ENCODE results near the gene PPP2R5C.

The PPP2R5C gene

GRCh38 chr14:101926085-101926484 lies 164.6 kb downstream of the PPP2R5C start:
- DNase-seq, result no peak

GRCh38 chr14:101926620-101927019 lies 165.1 kb downstream of the PPP2R5C start:
- DNase-seq, result no peak

DNA sequence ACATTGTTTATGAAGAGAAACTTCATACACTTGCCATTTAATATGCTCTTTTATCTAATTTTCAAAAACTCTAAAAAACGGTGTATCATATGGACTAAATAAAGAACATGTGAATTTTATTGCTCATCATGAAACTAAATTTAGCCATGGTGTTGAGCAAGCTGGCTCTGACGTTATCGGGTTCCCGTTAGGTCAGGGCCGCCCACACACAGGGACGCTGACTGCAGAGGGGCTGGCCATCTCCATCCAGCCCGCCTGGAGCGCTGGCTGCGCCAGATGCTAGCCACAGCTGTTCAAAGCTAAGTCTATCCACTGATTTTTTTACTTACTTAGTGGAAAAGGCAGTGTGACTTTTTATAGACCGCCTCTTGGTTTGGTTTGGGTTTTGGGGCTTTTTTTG lies 166.3 kb downstream of the PPP2R5C start:
- no peak for DNase-seq

DNA sequence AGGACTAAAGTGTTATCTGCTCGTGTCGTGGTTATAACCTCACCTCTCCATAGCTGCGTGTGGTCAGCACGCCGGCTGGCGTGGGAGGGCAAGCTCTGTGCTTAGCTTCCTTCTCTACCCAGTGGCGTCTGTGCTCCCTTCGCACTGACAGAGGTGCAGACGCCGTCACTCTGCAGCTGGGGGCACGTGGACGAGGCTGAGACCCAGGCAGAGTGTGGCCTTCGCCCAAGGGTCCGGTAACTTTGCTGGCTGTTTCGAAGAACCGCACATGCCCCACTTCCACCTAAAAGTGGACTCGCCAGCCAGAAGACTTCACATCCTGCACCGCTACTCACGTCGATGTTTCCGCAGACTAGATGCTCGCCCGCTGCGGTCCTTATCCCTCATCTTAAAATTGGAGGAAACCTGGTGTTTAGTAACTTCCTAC lies 166.9 kb downstream of the PPP2R5C start:
- DNase-seq, result no peak

DNA sequence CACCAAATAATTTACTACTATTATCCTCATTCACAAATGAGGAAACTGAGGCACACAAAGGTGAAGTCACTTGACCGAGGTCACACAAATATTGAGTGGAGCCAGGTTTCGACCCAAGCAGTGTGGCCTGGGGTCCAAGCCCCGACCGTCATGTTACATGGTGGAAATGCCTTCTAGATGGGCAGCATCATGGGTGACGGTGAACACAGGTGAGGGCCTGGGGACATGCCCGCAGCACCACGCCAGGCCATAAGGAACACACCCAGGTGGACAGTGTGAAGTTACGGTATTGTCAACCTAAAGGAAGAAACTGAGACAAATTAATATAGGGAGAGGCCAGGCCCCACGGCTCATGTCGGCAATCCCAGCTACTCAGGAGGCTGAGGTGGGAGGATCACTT lies 167.6 kb downstream of the PPP2R5C start:
- DNase-seq, result no peak

DNA sequence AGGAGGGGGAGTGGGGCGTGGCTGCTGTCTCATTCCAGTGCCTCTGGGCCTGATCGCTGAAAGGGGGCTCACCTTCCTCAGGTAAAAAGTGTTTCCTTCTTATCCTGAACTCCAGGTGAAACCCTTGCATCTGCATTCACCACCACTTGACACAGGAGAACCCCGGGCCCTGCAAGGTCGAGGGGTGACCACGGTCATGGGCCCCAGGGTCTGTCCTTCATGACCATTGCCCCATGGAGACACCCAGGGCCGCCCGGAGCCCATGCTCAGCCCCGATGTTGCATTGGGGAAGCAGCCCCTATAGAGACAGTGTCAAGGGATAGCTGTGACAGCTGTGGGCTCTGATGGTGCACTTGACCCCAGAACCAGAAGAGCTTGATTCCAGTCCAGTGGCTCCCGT lies 168.4 kb downstream of the PPP2R5C start:
- no peak for DNase-seq

DNA sequence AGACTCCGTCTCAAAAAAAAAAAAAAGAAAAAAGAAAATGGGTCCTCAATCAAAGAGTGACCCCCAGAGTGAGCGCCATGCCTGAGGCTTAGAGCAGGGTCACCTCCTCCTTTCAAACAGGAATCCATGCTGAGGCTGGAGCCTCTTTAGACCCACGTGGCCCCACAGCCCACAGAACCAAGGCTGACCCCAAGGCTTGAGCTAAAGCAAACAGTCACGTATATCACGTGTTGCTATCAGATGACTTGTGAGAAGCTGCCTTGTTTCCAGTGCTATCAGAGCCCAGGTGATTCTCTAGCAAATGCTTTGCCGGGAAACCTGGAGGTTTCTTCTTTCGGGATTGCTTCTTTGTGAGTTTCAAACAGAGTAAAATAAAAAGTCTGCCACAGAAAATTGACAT lies 171.2 kb downstream of the PPP2R5C start:
- no peak for DNase-seq

DNA sequence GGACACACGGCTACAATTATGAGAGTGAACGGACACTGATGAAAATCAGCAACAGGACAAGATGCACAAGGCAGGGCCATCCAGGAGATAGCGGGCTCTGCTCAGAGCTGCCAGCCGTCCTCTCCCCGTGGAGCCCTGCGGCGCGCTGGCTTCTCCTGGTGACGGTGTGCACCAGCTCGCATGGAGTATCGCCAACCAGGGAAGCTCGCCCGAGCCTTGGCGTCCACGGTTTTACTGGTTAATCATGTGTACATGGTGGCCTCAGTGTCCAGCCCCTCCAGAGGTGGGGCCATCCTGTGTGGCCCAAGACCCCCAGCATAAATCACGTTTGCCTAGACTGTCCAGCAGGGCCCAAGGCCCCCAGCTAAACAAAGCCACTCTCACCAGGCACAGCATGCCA lies 171.7 kb downstream of the PPP2R5C start:
- DNase-seq, result no peak

DNA sequence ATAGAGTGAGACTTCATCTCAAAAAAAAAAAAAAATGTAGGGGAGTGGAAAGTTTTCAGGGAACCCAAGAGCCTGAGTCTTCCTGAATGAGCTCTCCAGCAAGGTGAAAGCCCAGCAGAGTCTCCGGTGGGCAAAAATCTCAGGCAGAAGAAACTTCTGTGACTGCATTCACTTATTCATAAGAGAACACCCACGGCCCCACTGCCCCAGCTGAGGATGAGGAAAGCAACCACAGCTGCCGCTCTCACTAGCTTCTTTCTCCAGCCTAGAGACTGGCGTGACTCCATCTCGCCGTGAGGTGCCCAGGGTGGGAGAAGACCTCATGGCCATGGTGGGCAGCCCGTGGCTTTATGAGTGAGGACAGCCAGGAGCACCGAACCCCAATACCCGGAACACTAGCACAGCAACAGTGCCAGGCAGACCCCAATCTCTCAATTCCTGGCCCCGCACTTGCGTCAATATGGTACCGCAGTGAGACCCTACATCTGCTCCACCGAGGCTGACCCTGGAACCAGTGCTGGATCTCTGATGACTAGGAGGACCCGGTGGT lies 173.2 kb downstream of the PPP2R5C start:
- DNase-seq, result no peak

DNA sequence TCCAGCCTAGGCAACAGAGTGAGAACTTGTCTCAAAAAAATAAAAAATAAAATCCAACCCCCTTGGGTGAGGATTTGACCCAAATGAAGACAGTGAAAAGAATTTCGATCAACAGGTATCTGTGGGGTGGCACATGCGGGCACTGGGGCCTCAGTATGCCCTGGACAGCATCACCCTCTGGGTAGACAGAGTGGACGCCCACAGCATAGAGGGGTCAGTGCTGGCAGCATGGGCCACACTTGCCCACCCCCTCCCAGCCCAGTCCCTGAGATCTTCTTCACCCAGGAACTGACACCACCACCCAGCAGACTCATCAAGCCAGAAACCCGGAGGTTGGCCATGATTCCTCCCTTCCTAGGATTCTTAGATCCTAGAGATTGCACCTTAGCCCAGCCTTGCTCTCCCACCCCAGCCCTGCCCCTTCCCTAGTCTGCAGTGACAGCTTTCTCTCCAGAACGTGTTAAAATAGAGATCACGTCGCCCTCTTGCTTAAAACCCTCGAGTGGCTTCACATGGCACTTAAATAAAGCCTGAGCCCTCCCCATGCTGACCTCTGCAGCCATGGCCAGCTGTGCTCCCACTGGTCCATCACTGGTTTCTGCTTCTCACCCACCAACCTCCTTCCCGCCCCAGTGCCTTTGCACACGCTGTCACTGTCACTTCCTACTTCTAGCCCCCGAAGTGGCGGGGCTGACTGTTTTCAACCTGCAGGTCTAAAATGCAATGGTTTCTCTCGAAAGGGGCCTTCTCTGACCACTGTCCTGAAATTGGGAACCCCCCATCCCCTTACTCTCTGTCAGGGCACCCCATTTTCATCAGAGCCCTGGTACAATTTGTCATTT lies 176.6 kb downstream of the PPP2R5C start:
- DNase-seq, result no peak

DNA sequence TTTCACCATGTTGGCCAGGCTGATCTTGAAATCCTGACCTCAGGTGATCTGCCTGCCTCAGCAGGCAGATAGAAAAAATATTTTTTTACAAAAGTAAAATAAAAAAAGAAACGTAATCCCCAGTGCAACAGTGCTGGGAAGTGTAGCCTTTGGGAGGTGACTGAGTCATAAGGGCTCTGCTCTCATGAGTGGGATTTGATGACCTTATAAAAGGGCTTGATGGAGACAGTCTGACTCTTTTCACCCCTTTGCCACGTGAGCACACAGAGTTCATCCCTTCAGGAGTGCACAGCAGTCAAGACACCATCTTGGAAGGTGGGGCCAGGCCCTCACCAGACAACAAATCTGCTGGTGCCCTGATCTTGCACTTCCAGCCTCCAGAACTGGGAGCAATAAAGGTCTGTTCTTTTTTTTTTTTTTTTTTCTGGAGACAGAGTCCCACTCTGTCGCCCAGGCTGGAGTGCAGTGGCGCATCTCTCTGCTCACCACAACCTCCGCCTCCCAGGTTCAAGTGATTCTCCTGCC lies 178.2 kb downstream of the PPP2R5C start:
- no peak for DNase-seq

DNA sequence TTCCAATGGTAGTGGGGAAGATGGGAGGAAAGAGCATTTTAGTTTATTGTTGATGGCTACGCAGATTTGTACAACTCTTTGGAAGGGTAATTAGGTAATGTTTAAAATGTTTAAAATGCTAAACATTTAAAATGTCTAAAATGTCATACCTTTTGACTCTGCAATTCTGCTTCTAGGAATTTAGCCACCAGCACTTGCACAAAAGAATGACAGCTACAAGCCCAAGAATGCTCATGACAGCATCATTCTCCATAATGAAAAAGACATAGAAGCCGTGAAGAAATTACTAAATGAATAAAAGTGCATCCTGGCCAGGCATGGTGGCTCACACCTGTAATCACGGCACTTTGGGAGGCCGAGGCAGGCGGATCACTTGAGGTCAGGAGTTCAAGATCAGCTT lies 182.9 kb downstream of the PPP2R5C start:
- no peak for DNase-seq

- DNase-seq, result no peak
Observed at GRCh38 chr14:101945171-101945570, 183.7 kb downstream of the PPP2R5C start.

DNA sequence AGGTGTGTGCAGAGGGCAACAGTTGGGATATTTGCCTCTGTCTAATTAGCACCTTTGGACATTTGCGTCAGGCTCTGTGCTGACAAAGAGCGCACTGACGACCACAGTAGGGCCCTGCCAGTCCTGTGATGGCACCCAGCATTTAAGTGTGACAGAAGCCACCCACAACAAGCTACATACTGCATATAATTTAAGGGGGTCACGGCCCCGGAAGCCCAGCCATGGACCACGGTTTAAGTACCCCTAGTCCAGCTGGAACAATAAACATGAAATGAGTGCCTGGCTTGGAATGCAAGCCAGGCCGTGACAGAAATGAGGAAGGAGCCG lies 186.0 kb downstream of the PPP2R5C start:
- peak; percentile 22 for DNase-seq

DNA sequence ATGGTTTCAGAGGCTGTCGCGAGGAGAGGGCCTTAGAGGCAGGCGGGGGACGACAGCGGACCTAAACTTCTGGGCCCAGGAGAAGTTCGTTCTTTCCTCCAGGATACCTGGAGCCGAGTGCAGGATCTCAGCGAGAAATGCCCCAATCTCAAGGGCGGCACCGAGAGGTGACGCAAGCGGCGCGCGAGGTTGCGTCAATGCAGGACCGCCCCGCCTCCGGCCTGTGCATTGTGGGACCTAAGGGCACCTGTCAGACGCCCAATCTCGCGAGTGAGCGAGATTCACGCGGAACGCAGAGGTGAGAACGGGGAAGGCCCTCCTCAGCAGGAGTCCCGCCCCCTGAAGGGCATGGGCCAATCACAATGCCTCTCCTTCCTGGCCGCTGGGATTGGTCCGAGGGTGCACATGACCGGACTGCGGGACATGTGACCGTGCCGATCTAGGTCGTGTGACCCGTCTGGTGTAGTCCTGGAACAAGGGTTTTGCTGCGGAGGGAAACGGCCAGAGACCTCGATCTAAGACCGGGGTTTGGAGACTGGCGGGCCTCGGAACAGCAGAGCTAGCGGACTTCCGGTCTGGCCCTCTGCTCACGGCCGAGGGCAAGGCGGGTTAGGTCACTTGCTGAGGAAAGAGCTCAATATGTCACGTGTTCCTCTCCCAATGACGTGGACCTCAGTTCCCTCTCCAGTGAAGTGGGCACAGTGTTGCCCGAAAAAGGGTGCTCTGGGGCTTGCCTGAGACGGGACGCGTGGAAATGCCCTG lies 186.6 kb downstream of the PPP2R5C start:
- peak; percentile 100 for DNase-seq

GRCh38 chr14:101948666-101949216 lies 187.2 kb downstream of the PPP2R5C start:
- DNase-seq, result no peak

DNA sequence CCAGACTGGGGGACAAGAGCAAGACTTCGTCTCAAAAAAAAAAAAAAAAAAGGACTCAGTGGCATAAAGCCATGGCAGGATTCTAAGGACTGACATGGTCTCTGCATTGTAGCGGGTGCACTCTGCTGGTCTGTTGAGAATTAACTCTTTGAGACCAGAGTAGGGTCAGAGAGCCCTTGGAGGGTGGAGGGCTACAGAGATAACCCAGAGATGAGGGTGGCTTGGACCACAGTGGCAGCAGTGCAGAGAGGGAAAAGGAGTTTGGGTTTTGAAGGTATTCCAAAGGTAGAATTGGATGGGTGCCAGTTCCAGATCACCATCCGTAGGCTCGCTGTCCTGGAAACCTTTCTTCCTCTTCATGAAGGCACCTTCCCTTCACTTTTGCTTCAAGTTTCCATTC lies 188.6 kb downstream of the PPP2R5C start:
- no peak for DNase-seq

DNA sequence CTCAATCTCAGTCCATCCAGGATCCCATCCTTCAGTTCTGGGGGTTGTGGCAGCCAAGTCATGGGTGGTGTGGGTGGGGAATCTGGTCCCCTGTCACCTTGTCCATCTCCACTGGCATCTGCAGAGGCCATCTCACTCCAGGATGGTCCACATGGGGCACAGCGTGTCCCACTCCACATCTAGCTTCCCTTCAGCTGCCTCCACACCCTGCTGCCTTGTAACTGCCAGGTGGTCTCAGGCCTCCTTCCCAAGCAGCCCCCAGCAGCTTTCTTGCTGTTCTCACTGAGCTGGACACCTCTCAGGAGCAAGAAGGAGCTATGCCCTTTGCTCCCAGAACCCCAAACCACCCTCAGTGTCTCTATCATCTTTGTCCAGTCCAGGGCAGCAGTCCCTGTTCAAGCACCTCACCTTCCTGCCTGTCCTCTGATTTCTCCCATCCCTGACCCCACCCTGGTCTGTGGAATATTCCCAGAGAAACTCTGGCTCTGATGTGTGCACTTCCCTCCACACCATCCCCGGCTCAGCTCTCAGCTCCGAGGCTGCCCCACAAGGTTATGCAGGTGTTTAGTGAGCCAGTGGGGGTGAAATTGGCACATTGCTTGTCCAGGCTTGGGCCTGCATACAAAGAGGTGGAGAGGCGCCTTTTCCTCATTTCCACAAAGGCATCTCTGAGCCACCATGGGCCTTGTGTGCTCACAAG lies 189.2 kb downstream of the PPP2R5C start:
- no peak for DNase-seq

GRCh38 chr14:101953151-101953550 lies 191.6 kb downstream of the PPP2R5C start:
- DNase-seq, result no peak

GRCh38 chr14:101954501-101954900 lies 193.0 kb downstream of the PPP2R5C start:
- DNase-seq, result no peak

GRCh38 chr14:101955695-101956161 lies 194.2 kb downstream of the PPP2R5C start:
- no peak for DNase-seq

- no peak for DNase-seq
Observed at GRCh38 chr14:101956179-101956885, 194.8 kb downstream of the PPP2R5C start.

Measured in activated CD4-positive, alpha-beta T cell treated with anti-CD3 and anti-CD28 coated beads, Interleukin-2, Interleukin-6, amounts not matched to agents 100 ng/mL and 50 ng/mL, durations not matched to agents 16 hours and 8 hours (primary cell).